Kidney epithelial cell (primary cell): ENCODE results near the gene ROR2. TPM values are rescaled to one million over a fixed set of nuclear protein-coding genes. Genes with fewer than 3 reads are reported as not detected.

ENCODE experiments used
- DNase-seq: peaks from one replicate; pipeline ENCODE4 v3.0.0-alpha.2; 2010; ENCODE audit warnings: low read depth
- H3K27me3 ChIP-seq: 2 replicates; pipeline ENCODE4 v1.6.0; 2011; ENCODE audit warnings: low read length; ENCODE audit not compliant: control insufficient read depth, insufficient read depth
- H3K36me3 ChIP-seq: 2 replicates; pipeline ENCODE4 v1.5.1; 2011; ENCODE audit warnings: low read length; ENCODE audit not compliant: control insufficient read depth, insufficient read depth
- H3K4me3 ChIP-seq: 2 replicates; pipeline ENCODE4 v1.5.1; 2011; ENCODE audit warnings: low read depth, mild to moderate bottlenecking, control low read depth, low read length
- total RNA-seq: library from RNA; depleted of rRNA; stranded (reverse); fragments of >200 nt; gene quantifications from 2 replicates; pipeline ENCODE4 v1.2.3, GENCODE V29; 2015
- TF ChIP-seq, protein P1 (sequence below): IDR thresholded peaks from 2 replicates; pipeline ENCODE4 v1.5.1; 2011; ENCODE audit warnings: mild to moderate bottlenecking, moderate library complexity, low read length, control low read depth, inconsistent platforms; ENCODE audit not compliant: insufficient read depth, poor library complexity, severe bottlenecking

The ROR2 gene
- total RNA-seq, 1 donor from 2014 or later, result 1.2 TPM

DNA sequence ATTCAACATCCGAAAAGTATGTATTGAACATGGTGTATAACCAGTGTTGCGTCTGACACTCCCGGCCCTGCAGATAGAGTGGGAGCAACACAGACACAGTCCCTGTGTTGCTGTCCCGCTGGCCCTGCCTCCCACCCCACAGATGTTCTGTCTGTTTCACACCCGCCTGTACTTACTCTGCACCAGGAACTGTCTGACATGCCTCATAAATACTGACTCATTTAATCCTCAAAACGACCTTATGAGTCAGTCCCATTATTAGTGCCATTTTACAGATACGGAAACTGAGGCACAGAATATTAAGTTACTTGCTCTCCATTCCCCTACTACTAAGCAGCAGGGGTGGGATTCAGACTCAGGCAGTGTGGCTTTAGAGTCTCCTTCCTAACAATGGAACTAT lies 416.6 kb downstream of the ROR2 start:
- no peak overlapping the region for H3K4me3 ChIP-seq
- H3K27me3 ChIP-seq, result no peaks in the 10 kb centered on the region
- H3K36me3 ChIP-seq, result no peaks in the 10 kb centered on the region
- no peak for DNase-seq
- TF ChIP-seq, protein P1, sequence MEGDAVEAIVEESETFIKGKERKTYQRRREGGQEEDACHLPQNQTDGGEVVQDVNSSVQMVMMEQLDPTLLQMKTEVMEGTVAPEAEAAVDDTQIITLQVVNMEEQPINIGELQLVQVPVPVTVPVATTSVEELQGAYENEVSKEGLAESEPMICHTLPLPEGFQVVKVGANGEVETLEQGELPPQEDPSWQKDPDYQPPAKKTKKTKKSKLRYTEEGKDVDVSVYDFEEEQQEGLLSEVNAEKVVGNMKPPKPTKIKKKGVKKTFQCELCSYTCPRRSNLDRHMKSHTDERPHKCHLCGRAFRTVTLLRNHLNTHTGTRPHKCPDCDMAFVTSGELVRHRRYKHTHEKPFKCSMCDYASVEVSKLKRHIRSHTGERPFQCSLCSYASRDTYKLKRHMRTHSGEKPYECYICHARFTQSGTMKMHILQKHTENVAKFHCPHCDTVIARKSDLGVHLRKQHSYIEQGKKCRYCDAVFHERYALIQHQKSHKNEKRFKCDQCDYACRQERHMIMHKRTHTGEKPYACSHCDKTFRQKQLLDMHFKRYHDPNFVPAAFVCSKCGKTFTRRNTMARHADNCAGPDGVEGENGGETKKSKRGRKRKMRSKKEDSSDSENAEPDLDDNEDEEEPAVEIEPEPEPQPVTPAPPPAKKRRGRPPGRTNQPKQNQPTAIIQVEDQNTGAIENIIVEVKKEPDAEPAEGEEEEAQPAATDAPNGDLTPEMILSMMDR, result no peak

DNA sequence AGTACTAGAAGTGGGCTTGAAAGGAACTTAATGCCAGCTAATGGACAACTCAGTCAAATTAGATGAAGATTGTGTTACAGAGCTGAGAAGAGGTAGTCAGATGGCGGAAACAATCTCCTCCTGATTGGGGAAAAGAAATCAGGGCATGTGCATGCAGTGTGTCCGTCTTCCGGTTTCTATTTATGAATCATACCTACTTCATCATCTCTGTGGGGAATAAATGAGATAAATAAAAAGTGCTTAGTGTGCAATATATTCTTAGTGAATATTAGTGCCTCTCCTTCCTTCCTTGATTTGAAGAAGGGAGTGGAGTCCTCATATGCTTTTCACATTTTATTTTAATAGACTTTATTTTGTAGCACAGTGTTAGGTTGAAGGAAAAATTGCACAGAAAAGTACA lies 417.7 kb downstream of the ROR2 start:
- no peak for DNase-seq
- TF ChIP-seq, protein P1, result no peak

DNA sequence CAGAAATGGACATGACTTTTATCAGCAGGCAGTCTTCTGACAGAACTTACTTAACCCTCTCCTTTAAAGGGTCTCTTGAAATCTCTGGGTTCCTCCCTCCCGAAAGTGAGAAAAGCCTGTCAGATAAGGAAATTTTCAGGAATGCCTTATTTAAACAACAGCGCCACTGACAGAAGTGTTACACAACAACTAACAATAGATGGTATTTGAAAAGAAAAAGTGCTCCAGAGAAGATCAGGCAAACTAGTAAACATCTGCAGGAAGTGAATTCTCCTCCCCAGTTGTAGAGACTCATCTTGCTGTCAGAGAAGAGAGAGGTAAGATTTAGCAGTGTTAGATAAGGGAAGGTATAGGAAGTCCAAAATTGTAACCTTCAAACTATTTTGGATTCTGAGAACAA lies 419.2 kb downstream of the ROR2 start:
- TF ChIP-seq, protein P1, result no peak
- no peak for DNase-seq
- H3K4me3 ChIP-seq, result no peak overlapping the region
- no peaks in the 10 kb centered on the region for H3K27me3 ChIP-seq
- no peaks in the 10 kb centered on the region for H3K36me3 ChIP-seq

More for the DNA sequence above, 417.7 kb downstream of the ROR2 start:
- no peaks in the 10 kb centered on the region for H3K27me3 ChIP-seq
- no peaks in the 10 kb centered on the region for H3K36me3 ChIP-seq
- H3K4me3 ChIP-seq, result no peak overlapping the region

DNA sequence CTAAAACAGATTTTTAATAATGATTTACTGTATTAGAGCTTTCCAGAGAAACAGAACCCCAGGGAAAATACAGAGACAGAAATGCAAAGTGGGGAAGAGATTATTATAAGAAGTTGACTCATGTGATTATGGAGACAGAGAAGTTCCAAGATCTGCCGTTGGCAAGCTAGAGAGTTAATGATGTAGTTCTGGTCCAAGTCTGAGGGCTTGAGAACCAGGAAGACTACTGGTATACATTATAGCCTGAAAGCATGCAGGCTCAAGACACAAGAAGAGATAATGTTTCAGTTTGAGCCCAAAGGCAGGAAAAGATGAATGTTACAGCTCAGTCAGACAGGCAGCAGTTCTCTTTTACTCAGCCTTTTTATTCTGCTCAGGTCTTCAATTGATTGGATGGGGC lies 427.5 kb downstream of the ROR2 start:
- TF ChIP-seq, protein P1, result no peak
- no peaks in the 10 kb centered on the region for H3K36me3 ChIP-seq

DNA sequence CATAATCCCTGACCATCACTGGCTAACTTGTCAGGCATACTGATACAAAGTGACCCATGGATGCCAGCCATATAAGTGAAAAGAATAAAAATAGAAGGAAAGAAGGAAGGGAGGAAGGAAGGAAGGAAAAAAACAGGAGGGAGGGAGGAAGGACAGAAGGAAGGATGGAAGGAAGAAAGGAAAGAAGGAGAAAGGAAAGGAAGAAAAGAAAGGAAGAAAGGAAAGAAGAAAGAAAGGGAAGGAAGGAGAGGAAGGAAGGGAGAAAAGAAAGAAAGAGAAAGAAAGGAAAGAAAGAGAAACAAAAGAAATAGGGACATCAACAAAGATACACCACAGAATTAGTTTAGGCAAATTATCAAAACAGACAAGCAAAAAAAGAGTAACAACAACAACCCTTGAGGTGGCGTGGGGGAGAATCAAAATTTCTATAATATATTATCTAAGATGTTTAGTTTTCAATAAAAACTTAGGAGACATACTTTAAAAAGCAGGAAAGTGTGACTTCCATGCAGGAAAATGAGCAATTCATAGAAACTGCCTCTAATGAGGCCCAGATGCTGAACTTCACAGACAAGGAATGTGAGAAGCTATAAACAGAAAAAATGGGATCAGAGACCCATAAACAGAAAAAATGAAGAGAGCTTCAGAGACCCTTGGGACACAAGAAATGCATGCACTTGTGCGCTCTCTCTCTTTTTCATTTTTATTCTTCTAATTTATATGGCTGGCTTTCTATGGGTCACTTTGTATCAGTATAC lies 430.3 kb downstream of the ROR2 start:
- H3K36me3 ChIP-seq, result no peaks in the 10 kb centered on the region

More for the DNA sequence above, 427.5 kb downstream of the ROR2 start:
- H3K27me3 ChIP-seq, result peaks cover 2% of the 10 kb centered on the region
- no peak overlapping the region for H3K4me3 ChIP-seq
- DNase-seq, result no peak

More for the DNA sequence above, 430.3 kb downstream of the ROR2 start:
- DNase-seq, result no peak
- H3K27me3 ChIP-seq, result peaks cover 2% of the 10 kb centered on the region
- TF ChIP-seq, protein P1, result no peak
- H3K4me3 ChIP-seq, result no peak overlapping the region
